Camera-type eye (tissue), 1 donor: Measurements from ENCODE around the gene SLC39A7. TPM values are rescaled to one million over a fixed set of nuclear protein-coding genes. Genes with fewer than 3 reads are reported as not detected.

Experiments
- total RNA-seq: library from RNA; depleted of rRNA; stranded (reverse); fragments of >200 nt; gene quantifications from one replicate; pipeline ENCODE4 v1.2.3, GENCODE V29; 2014

The SLC39A7 gene, protein sequence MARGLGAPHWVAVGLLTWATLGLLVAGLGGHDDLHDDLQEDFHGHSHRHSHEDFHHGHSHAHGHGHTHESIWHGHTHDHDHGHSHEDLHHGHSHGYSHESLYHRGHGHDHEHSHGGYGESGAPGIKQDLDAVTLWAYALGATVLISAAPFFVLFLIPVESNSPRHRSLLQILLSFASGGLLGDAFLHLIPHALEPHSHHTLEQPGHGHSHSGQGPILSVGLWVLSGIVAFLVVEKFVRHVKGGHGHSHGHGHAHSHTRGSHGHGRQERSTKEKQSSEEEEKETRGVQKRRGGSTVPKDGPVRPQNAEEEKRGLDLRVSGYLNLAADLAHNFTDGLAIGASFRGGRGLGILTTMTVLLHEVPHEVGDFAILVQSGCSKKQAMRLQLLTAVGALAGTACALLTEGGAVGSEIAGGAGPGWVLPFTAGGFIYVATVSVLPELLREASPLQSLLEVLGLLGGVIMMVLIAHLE
- total RNA-seq: 60.0 TPM

DNA sequence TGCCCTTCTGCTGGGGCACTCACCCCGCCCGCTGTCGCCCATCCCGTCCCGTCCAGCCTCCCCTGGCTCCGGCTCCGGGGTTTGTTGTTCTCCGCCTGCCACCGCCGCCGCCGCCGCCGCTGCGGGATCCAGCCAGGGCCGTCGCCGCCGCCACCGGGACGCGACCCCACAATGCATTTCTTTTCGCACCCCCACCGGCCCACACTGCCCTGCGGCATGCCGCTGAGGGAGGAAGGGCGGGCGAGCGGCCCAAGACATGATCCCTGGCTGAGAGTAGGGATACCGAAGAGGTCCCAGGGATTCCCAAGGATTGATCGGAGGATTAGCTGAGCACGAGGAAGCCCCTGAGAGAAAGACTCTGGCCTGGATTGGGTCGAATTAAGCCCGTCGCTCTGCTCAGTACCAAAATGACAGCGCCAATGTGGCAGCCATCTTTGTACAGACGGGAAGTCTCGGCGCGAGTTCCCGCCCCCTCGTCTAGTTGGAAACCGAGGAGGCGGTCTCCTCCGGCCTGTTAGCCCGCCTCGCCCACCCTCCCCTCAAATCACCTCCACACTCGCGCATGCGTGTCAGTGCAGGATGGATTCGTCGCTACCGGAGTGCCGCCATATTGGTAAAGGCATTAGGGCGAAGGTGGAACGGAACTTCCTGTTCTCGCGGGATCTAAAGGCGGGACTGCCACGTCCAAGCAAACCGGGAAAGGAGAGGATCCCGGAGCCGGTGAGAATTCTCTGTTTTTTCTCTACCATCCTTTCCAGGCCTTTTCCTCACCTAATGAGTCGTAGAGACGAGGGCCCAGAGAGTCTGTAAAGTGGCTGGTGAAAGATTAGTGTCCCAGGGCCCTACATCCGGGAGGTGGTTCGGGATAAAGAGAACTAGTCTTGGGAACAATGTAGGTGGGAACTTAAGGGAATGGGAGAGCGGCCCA lies at the start of gene SLC39A7, which contains the start of gene RXRB:
TSS of gene SLC39A7 (plus strand) at position 649 of the 928 bp plus-strand sequence. CDS start 379 bp downstream, outside the sequence.
TSS of gene RXRB (minus strand) at position 447 of the 928 bp plus-strand sequence. CDS start at position 258, 189 bp downstream.

DNA sequence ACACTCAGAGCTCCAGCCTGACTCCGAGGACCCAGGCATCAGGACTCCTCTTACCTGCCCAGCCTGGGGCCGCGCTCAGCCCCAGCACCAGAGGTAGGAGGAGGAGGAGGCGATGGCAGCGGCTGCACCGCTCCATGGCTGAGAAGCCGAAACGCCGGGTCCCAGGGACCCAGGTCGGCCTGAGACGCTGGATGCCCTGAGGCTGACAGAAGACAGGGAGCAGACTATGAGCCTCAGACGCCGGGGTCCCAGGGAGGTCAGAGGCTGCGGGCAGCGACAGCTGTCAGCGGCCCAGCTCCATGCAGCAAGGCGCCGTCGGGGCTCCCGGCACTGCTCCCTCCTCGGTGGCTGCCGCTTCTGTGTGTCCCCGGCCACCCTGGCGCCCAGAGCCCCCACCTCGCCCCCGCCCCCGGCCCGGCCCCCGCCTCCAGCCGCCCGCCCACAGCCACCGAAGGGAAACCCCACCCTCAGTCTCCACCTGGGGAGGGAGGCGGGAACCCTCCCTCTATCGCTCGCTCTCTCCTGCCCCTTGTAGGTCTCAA lies 8.5 kb upstream of the SLC39A7 start, which contains the start of gene COL11A2:
TSS of gene COL11A2 (minus strand) at position 363 of the 542 bp plus-strand sequence. CDS start at position 136, 227 bp downstream.

DNA sequence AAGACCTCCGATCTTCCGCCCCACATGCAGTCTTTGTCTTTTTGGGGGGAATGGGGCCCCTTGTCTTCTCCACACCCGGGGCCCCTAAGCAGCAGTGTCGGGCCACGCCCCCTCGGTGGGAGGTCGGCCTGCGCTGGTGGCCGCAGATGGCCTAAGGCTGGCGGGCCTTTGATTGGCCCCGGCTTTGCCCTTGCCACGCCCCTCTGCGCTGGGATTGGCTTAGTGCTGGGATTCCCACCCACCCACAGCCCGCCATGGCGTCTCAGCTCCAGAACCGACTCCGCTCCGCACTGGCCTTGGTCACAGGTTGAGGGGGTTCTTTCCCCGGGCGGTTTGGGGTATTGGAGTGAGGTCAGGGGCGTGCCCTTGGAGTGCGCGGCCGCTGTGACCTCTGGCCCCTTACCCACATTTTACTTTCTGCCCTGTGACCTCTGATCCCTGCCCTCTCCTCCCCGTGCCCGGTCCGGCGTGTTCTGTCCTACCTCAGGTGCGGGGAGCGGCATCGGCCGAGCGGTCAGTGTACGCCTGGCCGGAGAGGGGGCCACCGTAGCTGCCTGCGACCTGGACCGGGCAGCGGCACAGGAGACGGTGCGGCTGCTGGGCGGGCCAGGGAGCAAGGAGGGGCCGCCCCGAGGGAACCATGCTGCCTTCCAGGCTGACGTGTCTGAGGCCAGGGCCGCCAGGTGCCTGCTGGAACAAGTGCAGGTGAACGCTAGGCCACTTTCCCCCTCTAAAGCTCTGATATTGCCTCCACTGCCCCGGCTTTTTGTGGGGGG lies 3.9 kb downstream of the SLC39A7 start, which contains the start of gene HSD17B8:
TSS of gene HSD17B8 (plus strand) at position 241 of the 776 bp plus-strand sequence. CDS start at position 255, 14 bp downstream.

DNA sequence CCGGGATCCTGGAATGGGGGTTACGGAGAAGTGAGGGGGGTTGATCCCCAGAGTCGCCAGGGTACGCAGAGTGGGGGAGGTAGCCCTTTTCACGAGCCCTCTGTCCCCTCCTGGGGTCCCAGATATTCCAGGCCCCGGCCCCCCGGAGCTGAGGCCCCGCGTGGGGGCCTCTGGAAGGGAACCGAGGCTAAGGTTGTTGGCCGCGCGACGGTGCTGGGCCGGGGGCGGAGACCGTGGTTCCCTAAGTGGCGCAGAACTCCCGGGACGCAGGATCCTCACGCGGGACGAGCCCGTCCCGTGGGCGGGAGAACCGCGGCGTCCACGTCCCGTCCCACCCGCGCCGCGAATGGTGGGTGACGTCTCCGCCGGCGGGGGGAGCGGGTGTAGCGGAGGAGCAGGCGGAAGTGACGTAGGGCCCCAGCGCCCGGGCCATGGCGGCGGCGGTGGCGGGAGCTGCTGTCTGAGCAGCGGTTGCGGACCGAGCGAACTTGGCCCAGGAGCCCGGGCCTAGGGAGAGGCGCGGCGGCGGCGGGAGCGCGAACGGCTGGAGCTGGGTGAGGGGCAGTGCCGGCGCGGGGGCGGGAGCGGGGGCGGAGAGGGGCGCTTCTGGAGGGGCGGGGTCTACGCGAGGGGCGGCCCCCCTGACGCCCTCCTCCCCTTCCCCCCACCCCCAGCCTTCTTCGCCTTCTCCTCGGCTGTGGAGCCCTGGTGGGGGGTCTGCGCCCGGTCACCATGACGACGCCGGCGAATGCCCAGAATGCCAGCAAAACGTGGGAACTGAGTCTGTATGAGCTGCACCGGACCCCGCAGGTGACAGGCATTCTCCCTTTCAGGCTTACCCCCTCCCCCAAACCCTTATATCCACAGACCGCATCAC lies 7.7 kb downstream of the SLC39A7 start, which contains the start of gene RING1:
TSS of gene RING1 (plus strand) at position 410 of the 877 bp plus-strand sequence. CDS start at position 733, 323 bp downstream.

Other genes with a start within 250 kb of the SLC39A7 start
- gene HLA-DMA, start 247.8 kb upstream of the SLC39A7 start, total RNA-seq: 2.6 TPM
- 125 TPM for gene BRD2, start 232.3 kb upstream of the SLC39A7 start, total RNA-seq
- 0.71 TPM for gene HLA-DOA, start 191.3 kb upstream of the SLC39A7 start, total RNA-seq
- 7.6 TPM for gene HLA-DPA1, start 127.2 kb upstream of the SLC39A7 start, total RNA-seq
- gene HLA-DPB1, start 124.9 kb upstream of the SLC39A7 start, total RNA-seq: 6.7 TPM
- gene COL11A2, start 8.4 kb upstream of the SLC39A7 start, total RNA-seq: 39.0 TPM
- gene RXRB, start 202 bp upstream of the SLC39A7 start, total RNA-seq: 34.6 TPM
- gene HSD17B8, start 3.8 kb downstream of the SLC39A7 start, total RNA-seq: 14.3 TPM
- 30.7 TPM for gene RING1, start 7.6 kb downstream of the SLC39A7 start, total RNA-seq
- 51.6 TPM for gene VPS52, start 71.0 kb downstream of the SLC39A7 start, total RNA-seq
- 1,580 TPM for gene RPS18, start 71.2 kb downstream of the SLC39A7 start, total RNA-seq
- gene B3GALT4, start 76.3 kb downstream of the SLC39A7 start, total RNA-seq: 6.3 TPM
- gene WDR46, start 88.4 kb downstream of the SLC39A7 start, total RNA-seq: 39.2 TPM
- 20.5 TPM for gene PFDN6, start 88.7 kb downstream of the SLC39A7 start, total RNA-seq
- 45.5 TPM for gene RGL2, start 98.1 kb downstream of the SLC39A7 start, total RNA-seq
- 45.8 TPM for gene TAPBP, start 113.2 kb downstream of the SLC39A7 start, total RNA-seq
- gene ZBTB22, start 116.9 kb downstream of the SLC39A7 start, total RNA-seq: 26.7 TPM
- 31.8 TPM for gene DAXX, start 122.1 kb downstream of the SLC39A7 start, total RNA-seq
- 13.2 TPM for gene KIFC1, start 191.0 kb downstream of the SLC39A7 start, total RNA-seq
- 40.9 TPM for gene PHF1, start 210.1 kb downstream of the SLC39A7 start, total RNA-seq
- 76.4 TPM for gene CUTA, start 217.2 kb downstream of the SLC39A7 start, total RNA-seq
- gene SYNGAP1, start 219.2 kb downstream of the SLC39A7 start, total RNA-seq: 17.9 TPM